Right atrium auricular region (tissue), 2 donors: ENCODE results near the gene ADAMTS19. TPM values are rescaled to one million over a fixed set of nuclear protein-coding genes. Genes with fewer than 3 reads are reported as not detected.
A peak's percentile ranks its signal among the peaks of the same experiment; 100 is the strongest.

Source experiments
- DNase-seq: peaks from one replicate; pipeline ENCODE4 v3.0.0-alpha.2; 2019; ENCODE audit warnings: low spot score
- H3K27ac ChIP-seq, 2 donors: fragments of 200-600 bp; sonication (generic); 1 replicate in 1 of 2; 2 replicates in 1 of 2; pipeline ENCODE4 v1.5.1; 2016 to 2019
- H3K27me3 ChIP-seq, 2 donors: fragments of 200-600 bp; sonication (generic); one replicate each; pipeline versions ENCODE4 v1.5.1 to v1.6.0; 2017 to 2019
- H3K36me3 ChIP-seq: fragments of 200-600 bp; sonication (generic); one replicate; pipeline ENCODE4 v1.5.1; 2016
- H3K4me1 ChIP-seq, 2 donors: fragments of 200-600 bp; sonication (generic); one replicate each; pipeline versions ENCODE4 v1.5.1 to v1.6.0; 2017 to 2019
- H3K4me3 ChIP-seq, 2 donors: fragments of 200-600 bp; sonication (generic); 1 replicate in 1 of 2; 2 replicates in 1 of 2; pipeline ENCODE4 v1.5.1; 2017 to 2019; ENCODE audit warnings: mild to moderate bottlenecking in 1 of 2, moderate library complexity in 1 of 2
- H3K9me3 ChIP-seq, 2 donors: fragments of 200-600 bp; sonication (generic); one replicate each; pipeline ENCODE4 v1.5.1; 2019
- CTCF ChIP-seq, 2 donors: fragments of 200-600 bp; sonication (generic); IDR thresholded peaks; one replicate each; pipeline ENCODE4 v1.5.1; 2019; ENCODE audit warnings: antibody characterized with exemption in 2 of 2
- total RNA-seq, 2 donors: library from RNA; depleted of rRNA; stranded (reverse); fragments of >200 nt; gene quantifications; one replicate each; pipeline ENCODE4 v1.1.0, GENCODE V29; 2016

ADAMTS19 gene
- total RNA-seq, 2 donors from 2014 or later: 0.44 to 0.59 TPM

DNA sequence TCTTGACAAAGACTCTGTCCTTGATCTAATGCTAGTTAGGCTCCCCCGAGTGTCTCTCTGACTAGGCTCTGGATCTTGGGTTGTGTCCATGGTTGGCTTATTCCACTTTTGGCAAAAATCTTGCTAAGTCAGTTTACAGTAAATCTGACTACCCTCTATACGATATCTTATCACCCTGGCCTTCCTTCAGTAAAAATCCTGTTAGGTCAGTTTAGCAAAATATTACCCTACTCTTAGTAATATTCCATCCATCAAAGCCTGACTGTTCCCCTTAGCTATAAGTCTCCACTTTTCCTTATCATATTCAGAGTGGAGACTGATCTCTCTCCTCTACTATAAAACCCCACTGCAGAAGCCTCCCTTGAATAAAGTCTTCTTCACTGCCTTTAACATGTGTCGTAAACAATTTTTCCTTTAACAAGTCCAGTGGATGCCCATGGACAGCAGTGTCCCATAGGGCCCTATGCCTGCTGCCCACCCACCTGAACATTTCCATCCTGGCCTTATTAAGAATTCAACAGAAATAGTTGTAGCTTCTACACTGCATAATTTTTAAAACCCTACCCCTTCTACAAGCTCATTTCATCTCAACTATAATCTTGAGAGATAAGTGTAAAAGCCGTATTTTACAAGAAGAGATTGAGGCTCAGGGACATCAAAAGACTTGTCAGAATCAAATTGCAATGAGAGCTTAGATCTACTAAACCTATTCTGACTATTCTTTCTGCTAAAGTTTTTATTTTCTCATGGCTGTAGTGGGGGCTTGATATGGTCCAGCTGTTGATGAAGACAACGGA lies 310.1 kb downstream of the ADAMTS19 start:
- Histone ChIP-seq H3K9me3 (no peaks in the 10 kb centered on the region), H3K4me3 (no peak overlapping the region)

DNA sequence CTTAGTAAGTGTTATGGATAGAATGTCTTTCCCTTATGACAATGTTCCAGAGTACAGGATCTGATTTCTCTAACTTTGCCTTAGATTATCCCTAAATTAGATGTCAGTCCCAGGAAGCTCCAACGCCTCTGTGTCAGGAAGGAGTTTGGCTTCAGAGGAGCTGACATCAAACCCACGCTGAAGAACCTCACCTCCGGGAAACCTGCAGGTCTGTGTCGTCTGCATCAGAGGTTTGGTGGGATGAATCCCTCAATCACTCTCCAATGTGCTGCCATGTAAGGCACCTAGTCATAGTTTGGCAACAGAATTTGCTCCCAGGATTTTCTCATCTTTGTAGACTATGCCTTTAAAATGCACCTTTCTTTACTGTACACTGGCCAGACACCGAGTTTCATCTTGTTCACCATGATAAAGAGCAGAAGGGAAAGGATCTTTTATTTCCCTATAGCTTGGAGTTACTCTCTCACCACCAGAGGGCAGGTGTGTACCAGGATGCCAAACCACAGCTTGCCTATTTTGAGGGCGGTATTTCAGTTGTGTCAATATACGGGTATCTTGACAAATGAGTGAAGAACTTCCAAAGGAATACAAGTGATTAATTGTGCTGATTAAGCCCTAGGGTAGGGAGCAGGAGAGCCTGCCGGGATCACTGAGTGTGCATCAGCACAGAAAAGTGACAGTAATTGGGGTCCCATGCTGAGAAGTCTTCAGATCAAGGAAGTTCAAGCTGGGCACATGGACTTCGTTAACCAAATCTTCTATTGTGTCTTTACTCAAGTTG lies 311.1 kb downstream of the ADAMTS19 start:
- no peaks in the 10 kb centered on the region for H3K36me3 ChIP-seq
- no peaks in the 10 kb centered on the region for H3K4me1 ChIP-seq
- H3K9me3 ChIP-seq: no peaks in the 10 kb centered on the region
- DNase-seq: no peak
- H3K27me3 ChIP-seq: no peaks in the 10 kb centered on the region
- no peak overlapping the region for H3K27ac ChIP-seq
- no peak overlapping the region for H3K4me3 ChIP-seq
- peak in 1 of 2 donors; percentile 82 for TF ChIP-seq CTCF (IDR thresholded peaks at IDR 0.05)

More for the DNA sequence above, 310.1 kb downstream of the ADAMTS19 start:
- no peak for DNase-seq
- TF ChIP-seq CTCF (IDR thresholded peaks at IDR 0.05): no peak
- Histone ChIP-seq H3K27ac (no peak overlapping the region), H3K27me3 (no peaks in the 10 kb centered on the region), H3K4me1 (no peaks in the 10 kb centered on the region), H3K36me3 (no peaks in the 10 kb centered on the region)

- H3K27me3 ChIP-seq: no peaks in the 10 kb centered on the region
- DNase-seq: no peak
- H3K27ac ChIP-seq: no peak overlapping the region
- H3K9me3 ChIP-seq: no peaks in the 10 kb centered on the region
- no peaks in the 10 kb centered on the region for H3K36me3 ChIP-seq
- H3K4me1 ChIP-seq: no peaks in the 10 kb centered on the region
- TF ChIP-seq CTCF (IDR thresholded peaks at IDR 0.05): no peak
- H3K4me3 ChIP-seq: no peak overlapping the region
Measured at GRCh38 chr5:129773376-129773775, 313.3 kb downstream of the ADAMTS19 start.

DNA sequence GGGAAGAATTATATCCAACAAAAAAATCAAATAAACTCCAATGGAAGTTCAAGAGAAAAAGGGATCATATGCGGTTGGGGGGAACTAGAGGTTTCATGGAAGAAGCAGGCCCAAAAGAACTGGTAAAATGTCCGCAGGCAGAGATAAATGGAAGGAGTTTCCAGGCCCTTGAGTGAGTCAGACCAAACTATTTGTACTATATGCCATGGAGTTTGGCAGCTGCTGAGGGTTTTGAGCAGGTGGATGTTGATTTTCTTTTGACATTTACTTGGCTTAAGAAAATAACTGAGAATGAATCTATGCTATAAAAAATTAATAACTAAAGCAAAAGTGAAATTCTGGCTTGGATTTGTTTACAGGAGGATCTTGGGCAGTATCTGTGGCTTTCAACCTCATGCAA lies 321.5 kb downstream of the ADAMTS19 start:
- no peak overlapping the region for H3K4me3 ChIP-seq
- H3K4me1 ChIP-seq: no peaks in the 10 kb centered on the region
- no peaks in the 10 kb centered on the region for H3K9me3 ChIP-seq
- H3K27me3 ChIP-seq: no peaks in the 10 kb centered on the region
- no peak overlapping the region for H3K27ac ChIP-seq
- no peak for DNase-seq
- no peak for TF ChIP-seq CTCF (IDR thresholded peaks at IDR 0.05)
- no peaks in the 10 kb centered on the region for H3K36me3 ChIP-seq
